NCI-H526 treated with DMSO at 0.1 percent for 48 hours (cell line): ENCODE results near the gene GPC3.
A peak's percentile ranks its signal among the peaks of the same experiment; 100 is the strongest.
"Not testable (repeated sequence)": the region's sequence is repeated elsewhere in the genome, so short reads cannot be mapped to it uniquely, and the experiment has no call there.

Experiments
- DNase-seq: peaks from one replicate; lab custom pipeline; 2025; lab: John Stamatoyannopoulos, UW

Gene GPC3

GRCh38 chrX:133646719-133647116 is 338.7 kb downstream of the GPC3 start:
- DNase-seq, result no peak

- DNase-seq, result no peak
Measured at GRCh38 chrX:133645977-133646718, 339.2 kb downstream of the GPC3 start.

- no peak for DNase-seq
Measured at GRCh38 chrX:133645256-133645655, 340.1 kb downstream of the GPC3 start.

GRCh38 chrX:133640161-133641015 is 345.0 kb downstream of the GPC3 start:
- no peak for DNase-seq

GRCh38 chrX:133639726-133640125 is 345.7 kb downstream of the GPC3 start:
- DNase-seq, result no peak

DNA sequence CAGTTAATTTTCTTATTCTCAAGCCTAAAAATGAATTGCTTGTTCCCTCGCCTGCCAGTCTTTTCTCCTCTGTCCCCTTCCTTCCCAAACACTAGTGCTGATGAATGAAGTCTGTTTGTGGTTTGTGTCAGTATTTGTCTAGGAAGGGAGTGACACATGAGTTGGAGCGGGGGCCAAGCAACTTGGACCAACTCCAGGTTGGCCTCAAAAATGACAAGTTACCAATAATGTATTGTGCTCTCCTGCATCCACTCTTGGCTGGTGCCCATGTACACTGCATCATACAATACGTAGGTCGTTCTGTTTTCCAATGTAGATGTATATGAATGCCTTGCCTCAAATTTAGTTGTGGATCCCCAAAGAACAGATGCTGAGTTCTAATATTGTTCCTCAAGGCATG is 347.1 kb downstream of the GPC3 start:
- no peak for DNase-seq

- no peak for DNase-seq
Measured at GRCh38 chrX:133637765-133638164, 347.6 kb downstream of the GPC3 start.

DNA sequence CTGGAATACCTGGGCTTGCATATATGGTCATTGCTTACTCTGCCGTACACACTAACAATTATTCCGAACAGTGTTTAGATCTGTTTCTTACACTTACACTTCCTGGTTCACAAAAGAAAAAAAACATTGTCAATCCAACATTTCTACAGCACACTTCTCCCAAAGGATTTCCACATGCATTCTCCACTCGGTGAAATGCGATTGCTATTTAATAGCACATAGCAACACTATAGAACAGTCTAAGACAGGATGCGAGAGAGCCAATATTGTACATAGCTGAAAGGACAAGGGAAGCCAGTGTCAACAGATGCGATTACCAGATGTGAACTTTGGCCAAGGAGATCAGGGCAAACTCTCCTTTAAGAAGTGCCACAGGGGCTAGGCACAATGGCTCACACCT is 349.4 kb downstream of the GPC3 start:
- DNase-seq, result no peak

GRCh38 chrX:133634416-133634815 is 351.0 kb downstream of the GPC3 start:
- DNase-seq, result no peak

DNA sequence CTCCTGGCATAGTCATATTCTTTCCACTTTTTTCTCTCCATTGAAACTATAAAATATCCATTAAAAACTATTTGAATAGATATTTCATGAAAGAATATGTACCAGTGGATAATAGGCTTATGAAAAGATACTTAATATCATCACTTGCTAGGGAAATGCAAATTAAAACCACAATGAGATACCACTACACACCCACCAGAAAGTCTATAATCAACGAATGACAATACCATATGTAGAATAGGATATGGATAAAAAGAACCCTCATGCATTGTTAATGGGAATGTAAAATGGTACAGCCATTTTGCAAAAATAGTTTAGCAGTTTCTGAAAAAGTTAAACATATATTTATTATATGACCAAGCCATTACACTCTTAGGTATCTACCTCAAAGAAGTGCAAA is 351.4 kb downstream of the GPC3 start:
- DNase-seq, result peak; percentile 9

GRCh38 chrX:133633162-133633561 is 352.2 kb downstream of the GPC3 start:
- DNase-seq, result no peak

DNA sequence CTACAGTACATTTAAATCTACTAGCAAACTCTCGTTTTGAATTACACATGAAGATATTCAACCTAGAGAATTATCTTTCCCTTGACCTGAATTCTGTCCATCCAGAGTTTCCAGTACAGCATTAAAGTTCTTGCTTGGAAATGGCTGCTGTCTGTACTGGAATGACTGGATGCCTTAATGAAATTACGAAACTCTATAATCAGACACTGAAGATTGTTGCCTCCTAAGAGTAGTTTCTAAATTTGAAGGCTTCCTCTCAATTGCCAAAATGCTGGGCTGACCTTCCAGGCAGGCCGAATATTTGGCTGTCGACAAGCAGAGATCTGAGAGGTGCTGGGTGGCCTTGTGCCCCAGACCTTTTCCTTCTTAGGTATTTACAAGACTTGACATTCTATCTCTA is 355.0 kb downstream of the GPC3 start:
- DNase-seq, result no peak

- DNase-seq, result no peak
Measured at GRCh38 chrX:133627673-133628072, 357.7 kb downstream of the GPC3 start.

- not testable (repeated sequence) for DNase-seq
Measured at GRCh38 chrX:133621384-133621783, 364.0 kb downstream of the GPC3 start.

- no peak for DNase-seq
Measured at GRCh38 chrX:133611676-133612075, 373.7 kb downstream of the GPC3 start.

DNA sequence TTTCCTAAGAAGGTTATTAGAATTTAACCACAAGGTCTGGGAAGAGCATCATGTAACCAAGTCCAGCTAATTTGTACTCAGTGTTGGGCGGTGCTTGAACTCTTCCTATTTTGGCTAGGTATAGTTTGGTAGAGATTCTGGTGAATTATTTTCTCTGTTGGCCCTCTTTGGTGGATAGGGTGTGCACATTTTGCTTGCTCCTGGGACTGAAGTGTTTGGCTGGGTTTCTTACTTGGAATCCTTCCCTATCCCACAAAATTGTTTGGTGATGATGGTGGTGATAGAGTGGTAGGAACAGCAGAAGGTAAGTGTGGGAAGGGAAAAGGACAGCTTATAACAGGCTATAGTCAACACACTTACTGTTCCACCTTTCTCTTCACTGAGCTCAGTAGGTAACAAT is 375.3 kb downstream of the GPC3 start:
- no peak for DNase-seq

DNA sequence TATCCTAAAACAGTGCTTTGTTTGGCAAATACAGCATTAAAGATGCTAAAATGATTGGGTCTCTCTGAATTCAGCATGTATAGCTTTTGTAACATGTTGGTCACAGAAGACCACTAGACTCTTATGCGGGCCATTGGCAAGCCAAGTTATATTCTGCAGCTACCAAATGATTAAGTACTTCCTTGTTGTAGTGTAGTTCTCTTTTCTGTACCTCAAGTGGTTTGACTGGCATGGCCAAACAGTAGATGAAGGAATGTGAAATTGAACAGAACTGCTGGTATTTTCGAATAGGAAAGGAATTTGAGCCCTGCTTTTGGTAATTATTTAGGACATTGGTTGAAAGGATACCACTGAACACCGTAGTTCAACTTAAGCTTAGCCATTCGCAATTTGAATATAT is 376.2 kb downstream of the GPC3 start:
- no peak for DNase-seq

DNA sequence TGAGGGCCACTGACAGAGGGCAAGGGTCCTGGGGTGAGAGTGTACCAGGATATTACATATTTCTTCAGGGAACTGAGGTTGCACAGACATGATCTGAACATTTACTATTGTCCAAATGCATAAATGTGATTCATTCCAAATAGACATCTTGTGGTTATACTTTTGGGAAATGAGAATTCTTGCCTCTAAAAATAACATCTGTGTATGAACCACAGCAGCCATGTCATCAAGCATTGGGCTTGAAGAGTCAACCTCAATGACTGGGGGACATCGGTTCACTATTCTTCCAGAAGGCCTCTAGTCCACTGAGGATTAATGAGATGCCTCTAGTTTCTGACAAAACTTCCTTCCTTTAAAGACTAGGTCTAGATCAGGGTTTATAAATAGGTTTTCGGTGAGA is 377.0 kb downstream of the GPC3 start:
- DNase-seq, result no peak

- no peak for DNase-seq
Measured at GRCh38 chrX:133607419-133608348, 377.7 kb downstream of the GPC3 start.

DNA sequence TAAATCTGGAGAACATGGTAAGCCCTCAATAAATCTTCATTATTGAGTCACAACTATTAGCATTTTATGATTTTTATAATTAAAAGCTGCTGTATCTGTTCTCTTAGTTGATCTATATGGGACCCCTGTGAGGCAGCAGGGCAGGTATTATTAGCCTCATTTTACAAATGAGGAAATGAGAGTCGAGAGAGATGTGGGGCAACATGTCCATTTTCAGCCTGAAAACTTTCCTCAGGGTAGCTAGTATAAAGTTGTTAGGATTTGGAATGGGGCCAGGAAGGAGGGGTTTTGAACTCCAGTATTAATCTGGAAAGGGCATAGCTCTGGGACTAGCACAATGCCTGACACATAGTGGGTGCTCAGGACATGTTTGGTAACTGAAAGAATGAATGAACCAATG is 378.4 kb downstream of the GPC3 start:
- no peak for DNase-seq

DNA sequence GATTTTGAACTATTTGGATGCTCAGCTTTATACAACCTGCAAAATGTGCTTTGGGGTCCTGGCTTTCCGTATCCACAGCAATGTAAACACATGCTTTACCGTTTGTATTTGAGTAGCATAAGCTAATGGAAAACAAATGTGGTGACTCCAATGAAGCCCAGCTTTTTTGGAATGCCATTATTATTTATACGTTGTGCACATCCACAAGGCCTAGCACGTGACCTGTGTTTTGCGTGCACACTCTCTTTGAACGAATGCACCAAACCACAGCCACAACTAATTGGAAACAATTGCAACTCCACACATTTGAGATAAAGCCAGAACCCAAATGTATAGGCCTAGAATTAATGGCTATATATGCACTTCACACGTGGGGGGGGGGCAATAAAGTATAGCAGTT is 380.6 kb downstream of the GPC3 start:
- DNase-seq, result no peak

- DNase-seq, result no peak
Measured at GRCh38 chrX:133602881-133603280, 382.5 kb downstream of the GPC3 start.
